Measurements from ENCODE around the gene CHAT. TPM values are rescaled to one million over a fixed set of nuclear protein-coding genes. Genes with fewer than 3 reads are reported as not detected.

The CHAT gene
- total RNA-seq, 2 experiments from 2014 or later, result not detected

GRCh38 chr10:49688920-49689319 lies 75.1 kb downstream of the CHAT start:
- H3K27ac Mint-ChIP-seq, result no peak overlapping the region
- peaks cover 71% of the 10 kb centered on the region for H3K27me3 Mint-ChIP-seq
- peaks cover 6% of the 10 kb centered on the region for H3K9me3 Mint-ChIP-seq
- no peaks in the 10 kb centered on the region for H3K36me3 Mint-ChIP-seq (ENCODE audit: low read depth)
- H3K4me1 Mint-ChIP-seq (ENCODE audit: low read depth), result no peaks in the 10 kb centered on the region
- intact Hi-C loops (cut with micrococcal nuclease), result no loop called here
- ChIA-PET CTCF (no interaction called here), POLR2A (no interaction called here)
- TF ChIP-seq CTCF (IDR thresholded peaks at IDR 0.05), result no peak
- H3K4me3 Mint-ChIP-seq, result no peak overlapping the region
- DNase-seq (no peak), ATAC-seq (no peak)

- TF ChIP-seq CTCF (IDR thresholded peaks at IDR 0.05), result no peak
- Mint-ChIP-seq H3K4me1 (ENCODE audit: low read depth) (no peaks in the 10 kb centered on the region), H3K27me3 (peaks cover 70% of the 10 kb centered on the region), H3K27ac (no peak overlapping the region), H3K36me3 (ENCODE audit: low read depth) (no peaks in the 10 kb centered on the region), H3K9me3 (peaks cover 6% of the 10 kb centered on the region), H3K4me3 (no peak overlapping the region)
- ChIA-PET POLR2A (no interaction called here), CTCF (interaction anchor here (0.6 to 0.7 kb wide), 2 partner anchors 95 to 878 kb away, joined by 3 to 4 read pairs; no protein-coding TSS in a partner anchor)
- DNase-seq (no peak), ATAC-seq (no peak)
- intact Hi-C loops (cut with micrococcal nuclease), result no loop called here
Measured at GRCh38 chr10:49689882-49690510, 76.2 kb downstream of the CHAT start.

GRCh38 chr10:49690698-49691356 lies 77.0 kb downstream of the CHAT start:
- no peak for ATAC-seq
- H3K27me3 Mint-ChIP-seq, result peaks cover 67% of the 10 kb centered on the region
- POLR2A ChIA-PET, result no interaction called here
- intact Hi-C loops (cut with micrococcal nuclease), result no loop called here
- no peak for DNase-seq
- no peak for TF ChIP-seq CTCF (IDR thresholded peaks at IDR 0.05)
- H3K9me3 Mint-ChIP-seq, result peaks cover 6% of the 10 kb centered on the region
- H3K27ac Mint-ChIP-seq, result no peak overlapping the region
- H3K36me3 Mint-ChIP-seq (ENCODE audit: low read depth), result no peaks in the 10 kb centered on the region
- CTCF ChIA-PET, result no interaction called here
- H3K4me3 Mint-ChIP-seq, result no peak overlapping the region
- no peaks in the 10 kb centered on the region for H3K4me1 Mint-ChIP-seq (ENCODE audit: low read depth)

- CTCF ChIA-PET, result no interaction called here
- Mint-ChIP-seq H3K4me3 (no peak overlapping the region), H3K36me3 (ENCODE audit: low read depth) (no peaks in the 10 kb centered on the region), H3K4me1 (ENCODE audit: low read depth) (no peaks in the 10 kb centered on the region), H3K9me3 (peaks cover 4% of the 10 kb centered on the region), H3K27me3 (peaks cover 66% of the 10 kb centered on the region), H3K27ac (no peak overlapping the region)
- DNase-seq (no peak), ATAC-seq (no peak)
- no peak for TF ChIP-seq CTCF (IDR thresholded peaks at IDR 0.05)
- POLR2A ChIA-PET, result no interaction called here
- intact Hi-C loops (cut with micrococcal nuclease), result no loop called here
Measured at GRCh38 chr10:49691588-49691987, 77.8 kb downstream of the CHAT start.

- intact Hi-C loops (cut with micrococcal nuclease), result no loop called here
- Mint-ChIP-seq H3K9me3 (no peaks in the 10 kb centered on the region), H3K27me3 (peaks cover 43% of the 10 kb centered on the region), H3K4me3 (no peak overlapping the region), H3K36me3 (ENCODE audit: low read depth) (no peaks in the 10 kb centered on the region), H3K4me1 (ENCODE audit: low read depth) (no peaks in the 10 kb centered on the region), H3K27ac (no peak overlapping the region)
- ATAC-seq (no peak), DNase-seq (no peak)
- no peak for TF ChIP-seq CTCF (IDR thresholded peaks at IDR 0.05)
- ChIA-PET POLR2A (no interaction called here), CTCF (no interaction called here)
Measured at GRCh38 chr10:49694466-49694865, 80.6 kb downstream of the CHAT start.

Data from activated CD8-positive, alpha-beta T cell treated with anti-CD3 and anti-CD28 coated beads for 36 hours (primary cell).